K562 (cell line): ENCODE results near the gene KLK13. TPM values are rescaled to one million over a fixed set of nuclear protein-coding genes. Genes with fewer than 3 reads are reported as not detected.

Source experiments
- EP400 ChIP-seq: fragments of 450-650 bp; IDR thresholded peaks from 2 replicates; pipeline ENCODE4 v1.6.1; 2017; ENCODE audit warnings: antibody characterized with exemption, mild to moderate bottlenecking, moderate library complexity
- FOXA3 ChIP-seq, 2 experiments: fragments of 450-650 bp in 1 of 2; sonication (generic) in 1 of 2; formaldehyde crosslinking; IDR thresholded peaks in 1 of 2; conservative IDR thresholded peaks in 1 of 2; 2 replicates each; pipeline versions ENCODE4 v1.4.0 to v1.8.0; 2020 to 2022; ENCODE audit warnings: mild to moderate bottlenecking in 2 of 2, missing genetic modification reagents in 1 of 2
- NR4A1 ChIP-seq, 2 experiments: fragments of 250-450 bp in 1 of 2; fragments of 450-650 bp in 1 of 2; sonication (Bioruptor Pico) in 1 of 2; IDR thresholded peaks; 2 replicates each; pipeline versions ENCODE4 v1.4.0 to v1.6.1; 2016 to 2020; ENCODE audit warnings: mild to moderate bottlenecking in 2 of 2, missing compliant biosample characterization in 1 of 2, missing genetic modification characterization in 1 of 2, moderate library complexity in 1 of 2
- SMC3 ChIP-seq: conservative IDR thresholded peaks from 2 replicates; pipeline ENCODE4 v1.6.1; 2011; ENCODE audit warnings: low read depth, low read length, improper control_type of control experiment; ENCODE audit not compliant: insufficient read depth
- polyA plus RNA-seq, 8 experiments: library from polyadenylated mRNA; depleted of rRNA in 4 of 8; stranded (reverse) in 5 of 8; unstranded in 3 of 8; fragments of >200 nt; fragmentation: Nextera tagmentation in 2 of 8; fragmentation: Illumina TruSeq in 1 of 8; extraction: Ambion mirVana in 2 of 8; extraction: Trizol in 1 of 8; gene quantifications; 2 replicates each; pipeline versions ENCODE4 v1.2.1 to v1.2.3, GENCODE V29; 2011 to 2014; ENCODE audit warnings: inconsistent platforms in 1 of 8, missing spikeins in 1 of 8
- total RNA-seq, 7 experiments: library from RNA; depleted of rRNA in 6 of 7; stranded (reverse); fragments of >200 nt in 6 of 7; fragmentation: Illumina TruSeq in 2 of 7; extraction: Trizol in 2 of 7; gene quantifications; 2 replicates each; pipeline versions ENCODE4 v1.2.1 to v1.2.3, GENCODE V29; 2011 to 2021; ENCODE audit warnings: low replicate concordance in 1 of 7
- TF ChIP-seq, protein P1 (sequence below), 2 experiments: fragments of 450-650 bp; formaldehyde crosslinking in 1 of 2; IDR thresholded peaks; 2 replicates each; pipeline versions ENCODE4 v1.4.0 to v1.6.1; 2014 to 2020; ENCODE audit warnings: mild to moderate bottlenecking in 2 of 2, borderline replicate concordance in 1 of 2, low read depth in 1 of 2
- TF ChIP-seq, protein P2 (sequence below): fragments of 200-800 bp; sonication (Bioruptor generic); IDR thresholded peaks from 2 replicates; pipeline ENCODE4 v1.6.1; 2016; ENCODE audit warnings: missing genetic modification characterization, missing compliant biosample characterization
- TF ChIP-seq, protein P3 (sequence below): fragments of 450-650 bp; formaldehyde crosslinking; IDR thresholded peaks from 2 replicates; pipeline ENCODE4 v1.4.0; 2020; ENCODE audit warnings: mild to moderate bottlenecking, moderate library complexity

The KLK13 gene
- total and polyA plus RNA-seq, 9 of the 15 experiments (the other 6 are each of a cell fraction or from before 2014, with no cell fraction given): 0.72 to 9.0 (median 2.3) TPM

DNA sequence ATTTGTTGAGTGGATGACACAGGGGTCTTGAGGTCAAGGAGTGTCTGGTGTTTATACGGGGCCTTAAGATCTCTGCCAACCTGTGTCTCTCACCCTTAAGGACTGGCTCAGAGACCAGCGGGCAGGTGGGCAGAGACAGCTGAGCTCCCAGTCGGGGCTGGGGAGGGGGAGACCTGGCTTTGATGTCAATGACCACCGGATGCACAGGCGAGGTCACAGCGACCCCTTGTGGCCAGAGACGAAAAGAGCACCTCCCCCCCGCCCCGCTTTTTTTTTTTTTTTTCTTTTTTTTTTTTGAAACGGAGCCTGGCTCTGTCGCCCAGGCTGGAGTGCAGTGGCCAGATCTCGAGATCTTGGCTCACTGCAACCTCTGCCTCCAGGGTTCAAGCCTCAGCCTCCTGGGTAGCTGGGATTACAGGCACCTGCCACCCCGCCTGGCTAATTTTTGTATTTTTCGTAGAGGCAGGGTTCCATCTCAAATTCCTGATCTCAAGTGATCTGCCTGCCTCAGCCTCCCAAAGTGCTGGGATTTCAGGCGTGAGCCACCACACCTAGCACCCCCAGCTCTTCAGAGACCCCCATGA is 29.9 kb upstream of the KLK13 start (continued):
- TF ChIP-seq, protein P1, sequence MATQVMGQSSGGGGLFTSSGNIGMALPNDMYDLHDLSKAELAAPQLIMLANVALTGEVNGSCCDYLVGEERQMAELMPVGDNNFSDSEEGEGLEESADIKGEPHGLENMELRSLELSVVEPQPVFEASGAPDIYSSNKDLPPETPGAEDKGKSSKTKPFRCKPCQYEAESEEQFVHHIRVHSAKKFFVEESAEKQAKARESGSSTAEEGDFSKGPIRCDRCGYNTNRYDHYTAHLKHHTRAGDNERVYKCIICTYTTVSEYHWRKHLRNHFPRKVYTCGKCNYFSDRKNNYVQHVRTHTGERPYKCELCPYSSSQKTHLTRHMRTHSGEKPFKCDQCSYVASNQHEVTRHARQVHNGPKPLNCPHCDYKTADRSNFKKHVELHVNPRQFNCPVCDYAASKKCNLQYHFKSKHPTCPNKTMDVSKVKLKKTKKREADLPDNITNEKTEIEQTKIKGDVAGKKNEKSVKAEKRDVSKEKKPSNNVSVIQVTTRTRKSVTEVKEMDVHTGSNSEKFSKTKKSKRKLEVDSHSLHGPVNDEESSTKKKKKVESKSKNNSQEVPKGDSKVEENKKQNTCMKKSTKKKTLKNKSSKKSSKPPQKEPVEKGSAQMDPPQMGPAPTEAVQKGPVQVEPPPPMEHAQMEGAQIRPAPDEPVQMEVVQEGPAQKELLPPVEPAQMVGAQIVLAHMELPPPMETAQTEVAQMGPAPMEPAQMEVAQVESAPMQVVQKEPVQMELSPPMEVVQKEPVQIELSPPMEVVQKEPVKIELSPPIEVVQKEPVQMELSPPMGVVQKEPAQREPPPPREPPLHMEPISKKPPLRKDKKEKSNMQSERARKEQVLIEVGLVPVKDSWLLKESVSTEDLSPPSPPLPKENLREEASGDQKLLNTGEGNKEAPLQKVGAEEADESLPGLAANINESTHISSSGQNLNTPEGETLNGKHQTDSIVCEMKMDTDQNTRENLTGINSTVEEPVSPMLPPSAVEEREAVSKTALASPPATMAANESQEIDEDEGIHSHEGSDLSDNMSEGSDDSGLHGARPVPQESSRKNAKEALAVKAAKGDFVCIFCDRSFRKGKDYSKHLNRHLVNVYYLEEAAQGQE (IDR thresholded peaks at IDR 0.05; ENCODE audit: borderline replicate concordance): peak; percentile 65
- TF ChIP-seq, protein P1 (CRISPR knock-in tag; IDR thresholded peaks at IDR 0.05; ENCODE audit: low read depth): no peak
- TF ChIP-seq SMC3 (peak; percentile 52), NR4A1 (CRISPR knock-in tag; IDR thresholded peaks at IDR 0.05) (no peak), NR4A1 (tag; IDR thresholded peaks at IDR 0.05) (no peak), FOXA3 (CRISPR knock-in tag; conservative IDR thresholded peaks at IDR 0.05 in 1 of 2, IDR thresholded peaks at IDR 0.05 in 1 of 2) (no peak), EP400 (no peak)
- TF ChIP-seq, protein P2, sequence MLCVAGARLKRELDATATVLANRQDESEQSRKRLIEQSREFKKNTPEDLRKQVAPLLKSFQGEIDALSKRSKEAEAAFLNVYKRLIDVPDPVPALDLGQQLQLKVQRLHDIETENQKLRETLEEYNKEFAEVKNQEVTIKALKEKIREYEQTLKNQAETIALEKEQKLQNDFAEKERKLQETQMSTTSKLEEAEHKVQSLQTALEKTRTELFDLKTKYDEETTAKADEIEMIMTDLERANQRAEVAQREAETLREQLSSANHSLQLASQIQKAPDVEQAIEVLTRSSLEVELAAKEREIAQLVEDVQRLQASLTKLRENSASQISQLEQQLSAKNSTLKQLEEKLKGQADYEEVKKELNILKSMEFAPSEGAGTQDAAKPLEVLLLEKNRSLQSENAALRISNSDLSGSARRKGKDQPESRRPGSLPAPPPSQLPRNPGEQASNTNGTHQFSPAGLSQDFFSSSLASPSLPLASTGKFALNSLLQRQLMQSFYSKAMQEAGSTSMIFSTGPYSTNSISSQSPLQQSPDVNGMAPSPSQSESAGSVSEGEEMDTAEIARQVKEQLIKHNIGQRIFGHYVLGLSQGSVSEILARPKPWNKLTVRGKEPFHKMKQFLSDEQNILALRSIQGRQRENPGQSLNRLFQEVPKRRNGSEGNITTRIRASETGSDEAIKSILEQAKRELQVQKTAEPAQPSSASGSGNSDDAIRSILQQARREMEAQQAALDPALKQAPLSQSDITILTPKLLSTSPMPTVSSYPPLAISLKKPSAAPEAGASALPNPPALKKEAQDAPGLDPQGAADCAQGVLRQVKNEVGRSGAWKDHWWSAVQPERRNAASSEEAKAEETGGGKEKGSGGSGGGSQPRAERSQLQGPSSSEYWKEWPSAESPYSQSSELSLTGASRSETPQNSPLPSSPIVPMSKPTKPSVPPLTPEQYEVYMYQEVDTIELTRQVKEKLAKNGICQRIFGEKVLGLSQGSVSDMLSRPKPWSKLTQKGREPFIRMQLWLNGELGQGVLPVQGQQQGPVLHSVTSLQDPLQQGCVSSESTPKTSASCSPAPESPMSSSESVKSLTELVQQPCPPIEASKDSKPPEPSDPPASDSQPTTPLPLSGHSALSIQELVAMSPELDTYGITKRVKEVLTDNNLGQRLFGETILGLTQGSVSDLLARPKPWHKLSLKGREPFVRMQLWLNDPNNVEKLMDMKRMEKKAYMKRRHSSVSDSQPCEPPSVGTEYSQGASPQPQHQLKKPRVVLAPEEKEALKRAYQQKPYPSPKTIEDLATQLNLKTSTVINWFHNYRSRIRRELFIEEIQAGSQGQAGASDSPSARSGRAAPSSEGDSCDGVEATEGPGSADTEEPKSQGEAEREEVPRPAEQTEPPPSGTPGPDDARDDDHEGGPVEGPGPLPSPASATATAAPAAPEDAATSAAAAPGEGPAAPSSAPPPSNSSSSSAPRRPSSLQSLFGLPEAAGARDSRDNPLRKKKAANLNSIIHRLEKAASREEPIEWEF (CRISPR knock-in tag): no peak
- TF ChIP-seq, protein P3, sequence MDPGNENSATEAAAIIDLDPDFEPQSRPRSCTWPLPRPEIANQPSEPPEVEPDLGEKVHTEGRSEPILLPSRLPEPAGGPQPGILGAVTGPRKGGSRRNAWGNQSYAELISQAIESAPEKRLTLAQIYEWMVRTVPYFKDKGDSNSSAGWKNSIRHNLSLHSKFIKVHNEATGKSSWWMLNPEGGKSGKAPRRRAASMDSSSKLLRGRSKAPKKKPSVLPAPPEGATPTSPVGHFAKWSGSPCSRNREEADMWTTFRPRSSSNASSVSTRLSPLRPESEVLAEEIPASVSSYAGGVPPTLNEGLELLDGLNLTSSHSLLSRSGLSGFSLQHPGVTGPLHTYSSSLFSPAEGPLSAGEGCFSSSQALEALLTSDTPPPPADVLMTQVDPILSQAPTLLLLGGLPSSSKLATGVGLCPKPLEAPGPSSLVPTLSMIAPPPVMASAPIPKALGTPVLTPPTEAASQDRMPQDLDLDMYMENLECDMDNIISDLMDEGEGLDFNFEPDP (CRISPR knock-in tag): no peak
